Nephron progenitor cell (in vitro differentiated cells): ENCODE data around the gene TRAPPC14.
A peak's percentile ranks its signal among the peaks of the same experiment; 100 is the strongest.

Experiments used
- DNase-seq: peaks from one replicate; pipeline ENCODE4 v3.0.0; 2021
- H3K27ac Mint-ChIP-seq: 2 replicates; pipeline ENCODE4 v1.8.0; 2021; ENCODE audit warnings: mild to moderate bottlenecking, moderate library complexity, mixed read lengths
- H3K27me3 Mint-ChIP-seq: 2 replicates; pipeline ENCODE4 v1.8.0; 2021; ENCODE audit warnings: mild to moderate bottlenecking, low read depth, mixed read lengths; ENCODE audit not compliant: poor library complexity
- H3K36me3 Mint-ChIP-seq: 2 replicates; pipeline ENCODE4 v1.8.0; 2021; ENCODE audit warnings: low read depth, mixed read lengths
- H3K4me1 Mint-ChIP-seq: 2 replicates; pipeline ENCODE4 v1.8.0; 2021; ENCODE audit warnings: mixed read lengths
- H3K4me3 Mint-ChIP-seq: 2 replicates; pipeline ENCODE4 v1.8.0; 2021; ENCODE audit warnings: mild to moderate bottlenecking, moderate library complexity, mixed read lengths
- H3K9me3 Mint-ChIP-seq: 2 replicates; pipeline ENCODE4 v1.8.0; 2021; ENCODE audit warnings: mild to moderate bottlenecking, moderate library complexity, mixed read lengths
- TF ChIP-seq, protein P1 (sequence below): fragments of 200-600 bp; sonication (generic); IDR thresholded peaks from 2 replicates; pipeline ENCODE4 v1.5.0; 2021; ENCODE audit warnings: antibody characterized with exemption

TRAPPC14 gene

DNA sequence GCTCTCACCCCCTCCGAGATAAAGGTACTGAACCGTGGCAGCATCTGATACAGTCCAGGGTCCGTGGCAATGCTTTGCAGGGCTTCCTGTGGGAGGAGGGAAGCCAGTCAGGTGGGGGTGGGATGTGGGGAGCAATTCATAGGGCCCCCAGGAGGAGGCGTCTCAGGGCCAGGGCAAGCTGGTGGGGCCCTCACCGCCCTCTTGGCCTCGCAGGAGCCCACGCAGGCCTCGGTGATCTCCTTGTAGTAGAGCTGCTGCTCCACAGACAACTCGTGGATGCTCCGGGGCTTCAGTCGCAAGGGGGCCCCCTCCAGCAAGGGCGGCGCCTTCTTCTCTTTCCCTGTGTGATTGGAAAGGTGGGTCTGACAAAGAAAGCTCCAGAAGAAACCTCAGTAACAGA is 46.6 kb downstream of the TRAPPC14 start:
- Mint-ChIP-seq H3K4me1 (peaks cover 15% of the 10 kb centered on the region), H3K27ac (peak overlapping the region; percentile 54), H3K4me3 (no peak overlapping the region), H3K9me3 (no peaks in the 10 kb centered on the region), H3K27me3 (no peaks in the 10 kb centered on the region), H3K36me3 (peaks cover 56% of the 10 kb centered on the region)
- no peak for DNase-seq
- TF ChIP-seq, protein P1, sequence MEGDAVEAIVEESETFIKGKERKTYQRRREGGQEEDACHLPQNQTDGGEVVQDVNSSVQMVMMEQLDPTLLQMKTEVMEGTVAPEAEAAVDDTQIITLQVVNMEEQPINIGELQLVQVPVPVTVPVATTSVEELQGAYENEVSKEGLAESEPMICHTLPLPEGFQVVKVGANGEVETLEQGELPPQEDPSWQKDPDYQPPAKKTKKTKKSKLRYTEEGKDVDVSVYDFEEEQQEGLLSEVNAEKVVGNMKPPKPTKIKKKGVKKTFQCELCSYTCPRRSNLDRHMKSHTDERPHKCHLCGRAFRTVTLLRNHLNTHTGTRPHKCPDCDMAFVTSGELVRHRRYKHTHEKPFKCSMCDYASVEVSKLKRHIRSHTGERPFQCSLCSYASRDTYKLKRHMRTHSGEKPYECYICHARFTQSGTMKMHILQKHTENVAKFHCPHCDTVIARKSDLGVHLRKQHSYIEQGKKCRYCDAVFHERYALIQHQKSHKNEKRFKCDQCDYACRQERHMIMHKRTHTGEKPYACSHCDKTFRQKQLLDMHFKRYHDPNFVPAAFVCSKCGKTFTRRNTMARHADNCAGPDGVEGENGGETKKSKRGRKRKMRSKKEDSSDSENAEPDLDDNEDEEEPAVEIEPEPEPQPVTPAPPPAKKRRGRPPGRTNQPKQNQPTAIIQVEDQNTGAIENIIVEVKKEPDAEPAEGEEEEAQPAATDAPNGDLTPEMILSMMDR, result no peak

DNA sequence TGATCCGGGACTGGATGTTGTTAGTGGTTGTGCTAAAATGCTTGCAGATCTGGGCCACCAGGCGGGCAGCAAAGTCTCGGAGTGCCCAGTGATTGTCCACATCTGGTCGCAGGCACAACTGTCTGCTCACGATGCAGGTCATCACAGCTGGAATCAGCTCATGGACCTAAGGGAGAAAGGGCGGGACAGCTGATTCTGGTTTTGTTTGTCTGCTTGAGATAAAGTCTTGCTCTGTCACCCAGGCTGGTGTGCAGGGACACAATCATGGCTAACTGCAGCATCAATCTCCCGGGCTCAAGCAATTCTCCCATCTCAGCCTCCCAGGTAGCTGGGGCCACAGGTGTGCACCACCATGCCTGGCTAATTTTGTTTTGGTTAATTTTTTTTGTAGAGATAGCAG is 47.4 kb downstream of the TRAPPC14 start:
- Mint-ChIP-seq H3K36me3 (peaks cover 50% of the 10 kb centered on the region), H3K4me3 (no peak overlapping the region), H3K27me3 (no peaks in the 10 kb centered on the region), H3K27ac (peak overlapping the region; percentile 20), H3K4me1 (peaks cover 11% of the 10 kb centered on the region), H3K9me3 (no peaks in the 10 kb centered on the region)
- TF ChIP-seq, protein P1, result no peak
- DNase-seq, result no peak

DNA sequence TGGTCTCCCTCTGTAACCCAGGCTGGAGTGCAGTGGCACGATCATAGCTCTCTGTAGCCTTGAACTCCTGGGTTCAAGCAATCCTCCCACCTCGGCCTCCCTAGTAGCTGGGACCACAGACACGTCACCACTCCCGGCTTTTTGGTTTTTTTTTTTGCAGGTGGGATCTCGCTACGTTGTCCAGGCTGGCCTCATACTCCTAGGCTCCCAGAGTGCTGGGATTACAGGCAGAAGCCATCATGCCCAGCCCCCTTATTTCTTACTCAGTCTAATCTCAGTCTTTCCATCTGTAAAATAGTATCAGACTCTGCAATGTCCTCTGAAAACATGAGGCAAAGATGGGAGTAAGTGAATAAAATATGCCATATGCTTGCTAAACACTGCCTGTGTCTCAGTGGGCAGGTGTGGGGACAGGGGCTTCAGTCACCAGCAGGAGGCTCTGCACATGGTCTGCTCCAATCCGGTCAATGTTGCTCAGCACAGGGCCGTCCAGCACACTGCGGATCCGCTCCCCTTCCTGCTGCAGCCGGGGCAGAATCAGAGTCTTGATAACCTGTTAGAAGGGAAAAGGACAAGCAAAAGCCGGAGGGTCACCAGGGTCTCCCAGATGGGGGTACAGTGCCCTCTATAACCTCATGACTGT is 48.9 kb downstream of the TRAPPC14 start:
- Mint-ChIP-seq H3K4me1 (peaks cover 16% of the 10 kb centered on the region), H3K9me3 (no peaks in the 10 kb centered on the region), H3K27ac (no peak overlapping the region), H3K36me3 (peaks cover 54% of the 10 kb centered on the region), H3K27me3 (peaks cover 1% of the 10 kb centered on the region), H3K4me3 (no peak overlapping the region)
- DNase-seq, result no peak
- TF ChIP-seq, protein P1, result no peak

DNA sequence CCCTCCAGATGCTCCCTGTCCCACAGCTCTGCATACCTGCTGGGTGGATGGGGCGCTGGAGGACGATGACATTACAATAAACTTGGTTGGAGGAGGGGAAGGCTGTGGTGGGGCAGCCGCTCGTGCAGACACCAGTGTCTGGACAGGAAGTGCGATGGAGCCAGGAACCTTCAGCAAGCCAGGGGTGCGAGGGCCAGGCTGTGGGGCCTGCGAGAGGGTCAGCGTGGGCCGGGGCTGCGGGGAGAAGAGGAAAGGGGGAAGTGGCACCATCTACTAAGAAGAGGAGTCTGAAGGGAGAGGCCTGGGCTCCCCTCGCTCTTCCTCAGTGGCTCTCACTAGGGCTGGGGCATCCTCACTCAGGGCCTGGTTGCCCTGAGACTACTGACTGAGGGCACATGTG is 50.6 kb downstream of the TRAPPC14 start:
- no peak overlapping the region for H3K4me3 Mint-ChIP-seq
- H3K27ac Mint-ChIP-seq, result peak overlapping the region; percentile 71
- no peak for DNase-seq
- peaks cover 7% of the 10 kb centered on the region for H3K27me3 Mint-ChIP-seq
- peaks cover 23% of the 10 kb centered on the region for H3K4me1 Mint-ChIP-seq
- TF ChIP-seq, protein P1, result no peak
- no peaks in the 10 kb centered on the region for H3K9me3 Mint-ChIP-seq
- H3K36me3 Mint-ChIP-seq, result peaks cover 52% of the 10 kb centered on the region

DNA sequence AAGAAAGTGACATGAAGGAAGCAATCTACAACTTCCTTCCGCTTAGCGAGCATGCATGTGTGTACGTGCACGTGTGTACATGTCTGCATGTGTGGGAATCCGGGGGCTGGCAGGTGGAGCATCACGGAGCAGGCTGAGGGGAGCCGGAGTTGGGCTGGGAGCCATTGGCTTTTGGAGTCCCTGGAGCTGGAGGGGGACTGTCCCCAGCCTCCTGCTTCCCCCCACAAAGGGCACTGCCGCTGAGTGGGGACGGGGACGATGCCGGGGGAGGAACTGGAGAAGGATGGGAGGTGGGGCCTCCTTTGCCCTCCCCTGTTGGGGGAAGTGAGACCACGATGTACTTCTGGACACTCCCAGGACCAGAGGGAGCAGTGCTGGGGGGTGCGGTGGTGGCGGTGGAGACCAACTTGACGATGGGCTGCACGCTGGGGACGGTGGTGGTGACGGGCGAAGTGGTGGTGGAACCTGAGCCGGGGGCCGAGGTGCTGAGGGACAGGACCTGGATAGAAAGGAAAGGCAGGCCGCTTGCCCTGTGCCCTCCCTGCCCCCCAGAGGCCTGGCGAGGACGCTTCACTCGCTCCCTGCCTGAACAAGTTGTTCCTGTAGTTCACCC is 51.3 kb downstream of the TRAPPC14 start:
- Mint-ChIP-seq H3K4me3 (no peak overlapping the region), H3K36me3 (peaks cover 48% of the 10 kb centered on the region), H3K9me3 (no peaks in the 10 kb centered on the region), H3K27me3 (peaks cover 7% of the 10 kb centered on the region), H3K27ac (peak overlapping the region; percentile 61), H3K4me1 (peaks cover 25% of the 10 kb centered on the region)
- DNase-seq, result no peak
- TF ChIP-seq, protein P1, result no peak

DNA sequence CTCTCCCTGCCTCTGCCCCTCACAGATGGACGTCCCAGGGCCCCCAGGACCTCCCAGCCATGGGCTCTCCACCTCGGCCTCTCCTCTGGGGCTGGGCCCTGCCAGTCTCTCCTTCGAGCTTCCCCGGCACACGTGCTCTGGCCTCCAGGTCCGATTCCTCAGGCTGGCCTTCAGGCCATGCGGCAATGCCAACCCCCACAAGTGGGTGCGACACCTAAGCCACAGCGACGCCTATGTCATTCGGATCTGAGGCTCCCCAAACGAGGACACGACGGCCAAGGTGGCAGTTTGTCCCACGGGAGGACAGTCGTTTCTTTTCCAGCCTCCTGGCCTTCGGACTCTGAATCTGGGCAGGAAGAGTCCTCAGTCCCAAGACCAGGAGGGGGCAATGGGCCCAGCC is 51.9 kb downstream of the TRAPPC14 start:
- no peak for DNase-seq
- peaks cover 7% of the 10 kb centered on the region for H3K27me3 Mint-ChIP-seq
- no peaks in the 10 kb centered on the region for H3K9me3 Mint-ChIP-seq
- peaks cover 25% of the 10 kb centered on the region for H3K4me1 Mint-ChIP-seq
- peak overlapping the region; percentile 61 for H3K27ac Mint-ChIP-seq
- no peak overlapping the region for H3K4me3 Mint-ChIP-seq
- TF ChIP-seq, protein P1, result no peak
- H3K36me3 Mint-ChIP-seq, result peaks cover 46% of the 10 kb centered on the region
